Fibroblast of lung (primary cell): ENCODE data around the gene SPON1. TPM values are rescaled to one million over a fixed set of nuclear protein-coding genes. Genes with fewer than 3 reads are reported as not detected.
A peak's percentile ranks its signal among the peaks of the same experiment; 100 is the strongest.

Source experiments
- DNase-seq, 2 donors: peaks; one replicate each; pipeline versions ENCODE4 v3.0.0 to v3.0.0-alpha.2; 2010; ENCODE audit warnings: low read depth in 2 of 2
- H2AFZ ChIP-seq: 2 replicates; pipeline ENCODE4 v1.5.1; 2012; ENCODE audit warnings: low read length, control low read depth, inconsistent platforms
- H3K27ac ChIP-seq: 2 replicates; pipeline ENCODE4 v1.5.1; 2011; ENCODE audit warnings: low read length, control low read depth; ENCODE audit not compliant: insufficient read depth
- H3K27me3 ChIP-seq: 2 replicates; pipeline ENCODE4 v1.5.1; 2011; ENCODE audit warnings: mild to moderate bottlenecking, low read length; ENCODE audit not compliant: control insufficient read depth, insufficient read depth
- H3K36me3 ChIP-seq: 2 replicates; pipeline ENCODE4 v1.5.1; 2011; ENCODE audit warnings: low read length; ENCODE audit not compliant: control insufficient read depth, insufficient read depth
- H3K4me1 ChIP-seq: 2 replicates; pipeline ENCODE4 v1.5.1; 2011; ENCODE audit warnings: low read length; ENCODE audit not compliant: control insufficient read depth, insufficient read depth; ENCODE audit errors: extremely low read depth
- H3K4me2 ChIP-seq: 2 replicates; pipeline ENCODE4 v1.5.1; 2011; ENCODE audit warnings: low read length, control low read depth; ENCODE audit not compliant: insufficient read depth; ENCODE audit errors: extremely low read depth
- H3K4me3 ChIP-seq, 4 experiments: fragments of 200-600 bp in 1 of 4; sonication (generic) in 1 of 4; replicated peaks in 1 of 4; 2 replicates each; pipeline ENCODE4 v1.5.1; 2011 to 2016; ENCODE audit warnings: low read length in 4 of 4, low read depth in 3 of 4, mild to moderate bottlenecking in 3 of 4, control low read depth in 2 of 4, inconsistent platforms in 1 of 4, mixed read lengths in 1 of 4; ENCODE audit not compliant: insufficient read depth in 1 of 4; ENCODE audit errors: control extremely low read depth in 1 of 4
- H3K79me2 ChIP-seq: 2 replicates; pipeline ENCODE4 v1.5.1; 2012; ENCODE audit warnings: mild to moderate bottlenecking, low read length, inconsistent platforms; ENCODE audit not compliant: control insufficient read depth, insufficient read depth
- H3K9ac ChIP-seq: 2 replicates; pipeline ENCODE4 v1.5.1; 2011; ENCODE audit warnings: mild to moderate bottlenecking, low read length, control low read depth; ENCODE audit not compliant: insufficient read depth
- H3K9me3 ChIP-seq: 2 replicates; pipeline ENCODE4 v1.5.1; 2012; ENCODE audit warnings: low read depth, low read length; ENCODE audit not compliant: control insufficient read depth, insufficient read depth
- H4K20me1 ChIP-seq: 2 replicates; pipeline ENCODE4 v1.5.1; 2011; ENCODE audit warnings: low read length; ENCODE audit not compliant: control insufficient read depth, insufficient read depth; ENCODE audit errors: extremely low read depth
- EZH2 ChIP-seq: IDR thresholded peaks from 2 replicates; pipeline ENCODE4 v1.5.1; 2012; ENCODE audit warnings: low read length, control low read depth, mild to moderate bottlenecking; ENCODE audit errors: missing control alignments
- polyA plus RNA-seq, 2 donors: library from polyadenylated mRNA; depleted of rRNA in 1 of 2; stranded (reverse) in 1 of 2; unstranded in 1 of 2; fragments of >200 nt; gene quantifications; 2 replicates each; pipeline ENCODE4 v1.2.1, GENCODE V29; 2011 to 2012; ENCODE audit warnings: missing spikeins in 1 of 2
- total RNA-seq: library from RNA; depleted of rRNA; stranded (reverse); fragments of >200 nt; gene quantifications from 2 replicates; pipeline ENCODE4 v1.2.1, GENCODE V29; 2014
- TF ChIP-seq, protein P1 (sequence below), 2 donors: IDR thresholded peaks in 1 of 2; conservative IDR thresholded peaks in 1 of 2; 1 replicate in 1 of 2; 2 replicates in 1 of 2; pipeline ENCODE4 v1.5.1; 2011 to 2012; ENCODE audit warnings: low read length in 2 of 2, control low read depth in 1 of 2, inconsistent platforms in 1 of 2, low read depth in 1 of 2, mild to moderate bottlenecking in 1 of 2

Gene SPON1
- total and polyA plus RNA-seq, 2 donors (not counting 1 experiment from before 2014, with no cell fraction given), result 0.45 to 3.5 TPM

DNA sequence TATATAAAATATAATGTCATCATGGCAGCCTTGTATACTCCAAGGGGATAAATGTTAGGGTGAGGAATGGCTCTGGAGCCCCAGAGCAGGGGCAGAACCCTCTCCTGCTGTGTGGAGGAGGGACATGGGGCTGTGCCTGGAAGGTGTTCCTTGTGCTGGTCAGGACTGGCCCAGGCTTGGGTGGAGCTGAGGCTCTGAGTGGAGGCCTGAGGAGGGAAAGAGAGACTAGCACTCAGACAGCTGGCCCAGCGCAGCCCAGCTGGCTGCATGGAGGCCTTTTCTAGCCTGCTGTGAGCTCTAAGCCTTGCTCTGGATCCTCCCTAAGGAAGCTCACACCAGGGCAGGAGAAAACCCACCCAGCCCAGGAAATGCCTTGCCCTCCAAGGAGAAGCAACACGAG lies 282.9 kb downstream of the SPON1 start:
- H2AFZ ChIP-seq, result no peak overlapping the region
- no peaks in the 10 kb centered on the region for H3K9me3 ChIP-seq
- H3K36me3 ChIP-seq, result no peaks in the 10 kb centered on the region
- no peak overlapping the region for H3K9ac ChIP-seq
- H3K4me3 ChIP-seq, result no peak overlapping the region
- H3K27ac ChIP-seq, result no peak overlapping the region
- TF ChIP-seq EZH2, result no peak
- TF ChIP-seq, protein P1, sequence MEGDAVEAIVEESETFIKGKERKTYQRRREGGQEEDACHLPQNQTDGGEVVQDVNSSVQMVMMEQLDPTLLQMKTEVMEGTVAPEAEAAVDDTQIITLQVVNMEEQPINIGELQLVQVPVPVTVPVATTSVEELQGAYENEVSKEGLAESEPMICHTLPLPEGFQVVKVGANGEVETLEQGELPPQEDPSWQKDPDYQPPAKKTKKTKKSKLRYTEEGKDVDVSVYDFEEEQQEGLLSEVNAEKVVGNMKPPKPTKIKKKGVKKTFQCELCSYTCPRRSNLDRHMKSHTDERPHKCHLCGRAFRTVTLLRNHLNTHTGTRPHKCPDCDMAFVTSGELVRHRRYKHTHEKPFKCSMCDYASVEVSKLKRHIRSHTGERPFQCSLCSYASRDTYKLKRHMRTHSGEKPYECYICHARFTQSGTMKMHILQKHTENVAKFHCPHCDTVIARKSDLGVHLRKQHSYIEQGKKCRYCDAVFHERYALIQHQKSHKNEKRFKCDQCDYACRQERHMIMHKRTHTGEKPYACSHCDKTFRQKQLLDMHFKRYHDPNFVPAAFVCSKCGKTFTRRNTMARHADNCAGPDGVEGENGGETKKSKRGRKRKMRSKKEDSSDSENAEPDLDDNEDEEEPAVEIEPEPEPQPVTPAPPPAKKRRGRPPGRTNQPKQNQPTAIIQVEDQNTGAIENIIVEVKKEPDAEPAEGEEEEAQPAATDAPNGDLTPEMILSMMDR (conservative IDR thresholded peaks at IDR 0.05 in 1 of 2, IDR thresholded peaks at IDR 0.05 in 1 of 2; ENCODE audit: low read depth in 1 of 2, low read length in 2 of 2), result no peak
- no peak for DNase-seq
- no peaks in the 10 kb centered on the region for H3K4me1 ChIP-seq
- H3K4me2 ChIP-seq, result no peak overlapping the region
- no peaks in the 10 kb centered on the region for H4K20me1 ChIP-seq
- peaks cover 5% of the 10 kb centered on the region for H3K27me3 ChIP-seq
- H3K79me2 ChIP-seq, result no peaks in the 10 kb centered on the region

- H3K27me3 ChIP-seq, result peaks cover 5% of the 10 kb centered on the region
- no peak overlapping the region for H3K4me2 ChIP-seq
- H2AFZ ChIP-seq, result no peak overlapping the region
- no peaks in the 10 kb centered on the region for H4K20me1 ChIP-seq
- H3K36me3 ChIP-seq, result no peaks in the 10 kb centered on the region
- H3K4me1 ChIP-seq, result no peaks in the 10 kb centered on the region
- DNase-seq, result no peak
- peak; percentile 57 for TF ChIP-seq EZH2
- TF ChIP-seq, protein P1 (conservative IDR thresholded peaks at IDR 0.05 in 1 of 2, IDR thresholded peaks at IDR 0.05 in 1 of 2; ENCODE audit: low read depth in 1 of 2, low read length in 2 of 2), result peak in 1 of 2 donors; percentile 24
- H3K27ac ChIP-seq, result no peak overlapping the region
- no peaks in the 10 kb centered on the region for H3K9me3 ChIP-seq
- H3K79me2 ChIP-seq, result no peaks in the 10 kb centered on the region
- no peak overlapping the region for H3K4me3 ChIP-seq
- no peak overlapping the region for H3K9ac ChIP-seq
Observed at GRCh38 chr11:14248580-14248981, 286.1 kb downstream of the SPON1 start.

DNA sequence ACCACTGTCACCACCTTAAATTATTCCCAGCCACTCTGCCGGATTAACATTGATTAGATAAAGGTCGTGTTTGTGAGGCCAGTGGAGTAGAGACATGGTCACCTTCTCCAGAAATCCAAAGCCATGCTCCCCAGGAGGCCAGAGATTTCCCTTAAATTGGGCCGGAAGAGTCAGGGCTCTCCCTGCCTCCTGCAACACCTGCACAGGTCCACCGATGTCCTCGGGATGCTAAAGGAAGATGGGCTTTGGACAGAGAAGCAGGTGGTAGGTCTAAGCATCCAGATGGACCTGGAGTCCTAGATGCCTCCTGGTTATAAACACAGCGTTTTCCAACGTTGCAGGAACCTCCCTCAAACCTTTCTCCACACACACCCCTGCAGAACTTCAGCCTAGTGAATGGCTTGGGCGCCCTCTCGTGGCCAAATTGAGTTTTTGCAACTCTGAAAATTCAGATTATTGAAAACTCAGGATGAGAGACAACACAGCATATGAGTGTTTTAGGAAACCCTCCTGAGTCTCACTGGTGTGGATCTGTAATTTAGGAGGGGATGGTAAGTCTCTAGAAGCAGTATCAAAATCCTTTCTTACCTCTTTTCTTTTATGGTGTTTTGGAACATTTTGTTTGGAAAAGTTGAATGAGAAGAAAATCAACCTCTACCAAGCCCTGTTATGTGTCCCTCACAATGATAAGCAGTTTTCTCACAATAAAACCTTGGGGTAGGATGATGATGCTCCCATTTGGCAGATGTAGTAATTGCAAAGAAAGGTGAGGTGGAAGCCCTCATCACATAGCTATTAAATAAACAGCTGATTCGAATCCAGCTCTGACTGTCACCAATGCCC lies 286.8 kb downstream of the SPON1 start:
- no peaks in the 10 kb centered on the region for H3K4me1 ChIP-seq
- H3K27ac ChIP-seq, result no peak overlapping the region
- peaks cover 7% of the 10 kb centered on the region for H3K27me3 ChIP-seq
- no peaks in the 10 kb centered on the region for H3K9me3 ChIP-seq
- H3K36me3 ChIP-seq, result no peaks in the 10 kb centered on the region
- H3K4me2 ChIP-seq, result no peak overlapping the region
- TF ChIP-seq EZH2, result no peak
- TF ChIP-seq, protein P1 (conservative IDR thresholded peaks at IDR 0.05 in 1 of 2, IDR thresholded peaks at IDR 0.05 in 1 of 2; ENCODE audit: low read depth in 1 of 2, low read length in 2 of 2), result peak; percentile 85 to 96
- H3K79me2 ChIP-seq, result no peaks in the 10 kb centered on the region
- no peak overlapping the region for H3K4me3 ChIP-seq
- H3K9ac ChIP-seq, result no peak overlapping the region
- no peaks in the 10 kb centered on the region for H4K20me1 ChIP-seq
- no peak overlapping the region for H2AFZ ChIP-seq
- peak; percentile 21 to 70 for DNase-seq
